H1 (cell line): ENCODE data around the gene ARHGAP6. TPM values are rescaled to one million over a fixed set of nuclear protein-coding genes. Genes with fewer than 3 reads are reported as not detected.

Experiments used
- CTCF ChIA-PET: fragments of 300-600 bp; sonication (Branson Sonifier 250); formaldehyde crosslinking; loops from one replicate; lab custom pipeline; 2021; ENCODE audit not compliant: partially characterized antibody; lab: Charles Lee
- POLR2A ChIA-PET: fragments of 300-600 bp; sonication (Branson Sonifier 250); formaldehyde crosslinking; loops from one replicate; lab custom pipeline; 2021; ENCODE audit warnings: inconsistent platforms; ENCODE audit not compliant: partially characterized antibody; lab: Charles Lee
- DNase-seq, 2 experiments: peaks; one replicate each; pipeline versions ENCODE4 v3.0.0 to v3.0.0-alpha.2; 2010 to 2022; ENCODE audit warnings: low spot score in 2 of 2, low read depth in 1 of 2, mixed read lengths in 1 of 2
- FAIRE-seq: peaks from 2 replicates; lab custom pipeline; 2011; peaks lifted over from hg19 to GRCh38; lab: Jason Lieb, UNC
- H2AFZ ChIP-seq: 2 replicates; pipeline ENCODE4 v1.8.1; 2012; ENCODE audit warnings: low read length, inconsistent platforms
- H2AK5ac ChIP-seq: 2 replicates; pipeline ENCODE4 v1.6.1; 2013; ENCODE audit warnings: low read depth, low read length
- H2BK120ac ChIP-seq: replicated peaks from 2 replicates; pipeline ENCODE3; 2013; ENCODE audit warnings: low read depth, low read length, inconsistent platforms
- H2BK12ac ChIP-seq: 2 replicates; pipeline ENCODE4 v1.6.1; 2013; ENCODE audit warnings: low read depth, low read length
- H2BK15ac ChIP-seq: 2 replicates; pipeline ENCODE4 v1.6.1; 2013; ENCODE audit warnings: low read length
- H2BK20ac ChIP-seq: 2 replicates; pipeline ENCODE4 v1.6.1; 2013; ENCODE audit warnings: low read length
- H2BK5ac ChIP-seq: 2 replicates; pipeline ENCODE4 v1.6.1; 2013; ENCODE audit warnings: low read depth, low read length
- H3K14ac ChIP-seq: 2 replicates; pipeline ENCODE4 v1.6.1; 2013; ENCODE audit warnings: inconsistent platforms; ENCODE audit not compliant: insufficient read length
- H3K18ac ChIP-seq: 2 replicates; pipeline ENCODE4 v1.6.1; 2013; ENCODE audit warnings: low read length; ENCODE audit errors: extremely low read depth
- H3K23ac ChIP-seq: 2 replicates; pipeline ENCODE4 v1.6.1; 2013; ENCODE audit warnings: inconsistent platforms; ENCODE audit not compliant: insufficient read length
- H3K23me2 ChIP-seq: 2 replicates; pipeline ENCODE4 v1.6.1; 2013; ENCODE audit warnings: low read depth, low read length
- H3K27ac ChIP-seq: 2 replicates; pipeline ENCODE4 v1.6.1; 2011; ENCODE audit warnings: low read depth, low read length, inconsistent platforms
- H3K27me3 ChIP-seq, 4 experiments: replicated peaks in 1 of 4; 1 replicate in 1 of 4; 2 replicates in 3 of 4; pipeline versions ENCODE4 v1.6.1 to v1.8.1; 2011 to 2013; ENCODE audit warnings: low read length in 3 of 4, mild to moderate bottlenecking in 3 of 4, inconsistent platforms in 2 of 4, mixed read lengths in 2 of 4, moderate library complexity in 1 of 4; ENCODE audit not compliant: control insufficient read depth in 3 of 4, insufficient read depth in 3 of 4; ENCODE audit errors: extremely low read depth in 1 of 4
- H3K36me3 ChIP-seq, 4 experiments: 2 replicates each; pipeline versions ENCODE4 v1.6.1 to v1.8.1; 2011 to 2013; ENCODE audit warnings: mild to moderate bottlenecking in 4 of 4, low read length in 3 of 4, moderate library complexity in 2 of 4, control low read depth in 1 of 4, inconsistent platforms in 1 of 4; ENCODE audit not compliant: insufficient read depth in 4 of 4, control insufficient read depth in 2 of 4
- H3K4ac ChIP-seq: replicated peaks from 2 replicates; pipeline ENCODE3; 2013; ENCODE audit warnings: low read length, low read depth, mixed read lengths, inconsistent platforms; ENCODE audit not compliant: insufficient read length
- H3K4me1 ChIP-seq, 4 experiments: replicated peaks in 1 of 4; 1 replicate in 1 of 4; 2 replicates in 3 of 4; pipeline versions ENCODE4 v1.6.1 to v1.8.1; 2011 to 2013; ENCODE audit warnings: low read length in 3 of 4, inconsistent platforms in 2 of 4, mixed read lengths in 1 of 4; ENCODE audit not compliant: insufficient read depth in 4 of 4, control insufficient read depth in 3 of 4
- H3K4me2 ChIP-seq, 2 experiments: 2 replicates each; pipeline versions ENCODE4 v1.6.1 to v1.8.1; 2011 to 2013; ENCODE audit warnings: low read depth in 2 of 2, low read length in 2 of 2, control low read depth in 1 of 2, inconsistent platforms in 1 of 2, mild to moderate bottlenecking in 1 of 2; ENCODE audit not compliant: insufficient read depth in 1 of 2
- H3K4me3 ChIP-seq, 4 experiments: fragments of 200-600, 300-600 bp in 1 of 4; sonication (generic), shearing (Covaris generic), sonication (Bioruptor Twin) in 1 of 4; 2 replicates each; pipeline versions ENCODE4 v1.5.1 to v1.8.1; 2011 to 2016; ENCODE audit warnings: low read length in 4 of 4, low read depth in 3 of 4, control low read depth in 2 of 4, inconsistent platforms in 2 of 4, mild to moderate bottlenecking in 2 of 4, mixed read lengths in 1 of 4, moderate library complexity in 1 of 4; ENCODE audit not compliant: insufficient read depth in 2 of 4; ENCODE audit errors: extremely low read depth in 1 of 4
- H3K56ac ChIP-seq: replicated peaks from 2 replicates; pipeline ENCODE3; 2013; ENCODE audit warnings: low read depth, mild to moderate bottlenecking, mixed read lengths, low read length, inconsistent platforms; ENCODE audit not compliant: insufficient read length
- H3K79me1 ChIP-seq: 2 replicates; pipeline ENCODE4 v1.6.1; 2013; ENCODE audit warnings: low read depth, low read length, control low read depth
- H3K79me2 ChIP-seq, 2 experiments: 2 replicates each; pipeline versions ENCODE4 v1.6.1 to v1.8.1; 2012 to 2013; ENCODE audit warnings: low read length in 2 of 2, mild to moderate bottlenecking in 2 of 2, inconsistent platforms in 1 of 2; ENCODE audit not compliant: insufficient read depth in 2 of 2, control insufficient read depth in 1 of 2
- H3K9ac ChIP-seq, 4 experiments: replicated peaks in 1 of 4; 1 replicate in 1 of 4; 2 replicates in 3 of 4; pipeline versions ENCODE4 v1.6.1 to v1.8.1; 2011 to 2013; ENCODE audit warnings: low read depth in 3 of 4, low read length in 3 of 4, control low read depth in 2 of 4, mild to moderate bottlenecking in 2 of 4, moderate library complexity in 2 of 4, inconsistent platforms in 1 of 4; ENCODE audit errors: extremely low read depth in 1 of 4
- H3K9me3 ChIP-seq, 2 experiments: 2 replicates each; pipeline versions ENCODE4 v1.6.1 to v1.8.1; 2012 to 2013; ENCODE audit warnings: mild to moderate bottlenecking in 2 of 2, moderate library complexity in 2 of 2, control low read depth in 1 of 2, inconsistent platforms in 1 of 2, low read depth in 1 of 2, low read length in 1 of 2, mixed read lengths in 1 of 2; ENCODE audit not compliant: insufficient read depth in 2 of 2
- H4K20me1 ChIP-seq, 2 experiments: replicated peaks in 1 of 2; 2 replicates each; pipeline versions ENCODE3 to v1.8.1; 2011 to 2013; ENCODE audit warnings: inconsistent platforms in 2 of 2, low read length in 2 of 2, mild to moderate bottlenecking in 1 of 2; ENCODE audit not compliant: insufficient read depth in 2 of 2, control insufficient read depth in 1 of 2
- H4K5ac ChIP-seq: 2 replicates; pipeline ENCODE4 v1.6.1; 2013; ENCODE audit warnings: low read length, low read depth, mixed read lengths, inconsistent platforms; ENCODE audit not compliant: insufficient read length
- H4K8ac ChIP-seq: 2 replicates; pipeline ENCODE4 v1.8.0; 2013; ENCODE audit warnings: mild to moderate bottlenecking, moderate library complexity, low read length, inconsistent platforms; ENCODE audit not compliant: insufficient read depth; ENCODE audit errors: extremely low read depth
- H4K91ac ChIP-seq: replicated peaks from 2 replicates; pipeline ENCODE3; 2013; ENCODE audit warnings: low read length, mixed read lengths, inconsistent platforms; ENCODE audit not compliant: insufficient read length
- ATF2 ChIP-seq: IDR thresholded peaks from 2 replicates; pipeline ENCODE4 v1.6.1; 2012; ENCODE audit warnings: low read length, inconsistent platforms
- ATF3 ChIP-seq: IDR thresholded peaks from 2 replicates; pipeline ENCODE4 v1.6.1; 2011; ENCODE audit warnings: low read depth, mild to moderate bottlenecking, low read length; ENCODE audit not compliant: insufficient read depth
- CREB1 ChIP-seq: IDR thresholded peaks from 2 replicates; pipeline ENCODE4 v1.6.1; 2012; ENCODE audit warnings: inconsistent platforms
- EP300 ChIP-seq, 2 experiments: IDR thresholded peaks; 1 replicate in 1 of 2; 2 replicates in 1 of 2; pipeline ENCODE4 v1.6.1; 2011 to 2012; ENCODE audit warnings: low read depth in 2 of 2, low read length in 2 of 2, mild to moderate bottlenecking in 2 of 2, borderline replicate concordance in 1 of 2, inconsistent platforms in 1 of 2, moderate library complexity in 1 of 2
- KDM4A ChIP-seq: IDR thresholded peaks from one replicate; pipeline ENCODE4 v1.7.1; 2012; ENCODE audit warnings: low read depth, mild to moderate bottlenecking, moderate library complexity, low read length, inconsistent platforms; ENCODE audit not compliant: severe bottlenecking
- MAX ChIP-seq: IDR thresholded peaks from 2 replicates; pipeline ENCODE4 v1.6.1; 2012; ENCODE audit warnings: inconsistent platforms
- POLR2AphosphoS5 ChIP-seq: IDR thresholded peaks from 2 replicates; pipeline ENCODE4 v1.6.1; 2011; ENCODE audit warnings: low read depth, low read length
- POU5F1 ChIP-seq: IDR thresholded peaks from 2 replicates; pipeline ENCODE4 v1.6.1; 2011; ENCODE audit warnings: low read depth, mild to moderate bottlenecking, low read length, moderate library complexity
- RAD21 ChIP-seq, 2 experiments: IDR thresholded peaks in 1 of 2; conservative IDR thresholded peaks in 1 of 2; 2 replicates each; pipeline ENCODE4 v1.6.1; 2011; ENCODE audit warnings: low read depth in 2 of 2, low read length in 2 of 2, improper control_type of control experiment in 1 of 2, inconsistent platforms in 1 of 2, mild to moderate bottlenecking in 1 of 2, moderate library complexity in 1 of 2
- TBP ChIP-seq: IDR thresholded peaks from 2 replicates; pipeline ENCODE4 v1.6.1; 2011; ENCODE audit warnings: low read depth, low read length, improper control_type of control experiment
- TEAD4 ChIP-seq: IDR thresholded peaks from 2 replicates; pipeline ENCODE4 v1.6.1; 2012; ENCODE audit warnings: low read depth, low read length, inconsistent platforms, mixed read lengths
- WGBS, 2 experiments: shearing (Covaris generic) in 1 of 2; methylation state at CpG; one replicate each; pipeline versions ENCODE4 v1.1.6 to v1.1.7; 2013 to 2015; ENCODE audit warnings: low lambda C conversion rate in 2 of 2, mixed read lengths in 2 of 2, inconsistent platforms in 1 of 2, low coverage in 1 of 2, missing lambda C conversion rate in 1 of 2; ENCODE audit not compliant: insufficient replicate concordance in 2 of 2, insufficient coverage in 1 of 2, insufficient read length in 1 of 2; ENCODE audit errors: extremely low coverage in 1 of 2, missing lambda C conversion rate in 1 of 2; 5-methylcytosine and 5-hydroxymethylcytosine counted together
- polyA plus RNA-seq, 7 experiments: library from polyadenylated mRNA; depleted of rRNA in 3 of 7; stranded (reverse) in 5 of 7; unstranded in 2 of 7; fragments of >200 nt in 5 of 7; fragments of 200-250 nt in 2 of 7; gene quantifications; 1 replicate in 5 of 7; 2 replicates in 1 of 7; 4 replicates in 1 of 7; pipeline versions ENCODE4 v1.2.1 to v1.2.3, GENCODE V29; 2011 to 2013; ENCODE audit warnings: missing spikeins in 2 of 7, mixed read lengths in 2 of 7
- total RNA-seq: library from RNA; stranded (reverse); fragmentation: NEBNext Ultra II Directional; extraction: Animal tissue kit (Norgen Biotek cat#: 25700); gene quantifications from 2 replicates; pipeline ENCODE4 v1.2.1, GENCODE V29; 2021

ARHGAP6 gene
- total and polyA plus RNA-seq, 2 of the 8 experiments (the other 6 are each of a cell fraction or from before 2014, with no cell fraction given), result 0.35 to 0.82 TPM

- H2AK5ac ChIP-seq, result no peak overlapping the region
- H4K91ac ChIP-seq, result no peak overlapping the region
- H3K4me3 ChIP-seq, result no peak overlapping the region
- H2BK5ac ChIP-seq, result no peak overlapping the region
- no peak overlapping the region for H3K56ac ChIP-seq
- no peak overlapping the region for H4K5ac ChIP-seq
- no peaks in the 10 kb centered on the region for H3K27me3 ChIP-seq
- H3K4ac ChIP-seq, result no peak overlapping the region
- FAIRE-seq (no peak), DNase-seq (peak in 1 of 2 experiments; percentile 41)
- H4K8ac ChIP-seq, result no peak overlapping the region
- no peaks in the 10 kb centered on the region for H3K9me3 ChIP-seq
- H3K14ac ChIP-seq, result no peak overlapping the region
- no peaks in the 10 kb centered on the region; a peak in 1 of 7 replicates for H3K4me1 ChIP-seq
- CTCF ChIA-PET, result no interaction called here
- H3K23me2 ChIP-seq, result no peaks in the 10 kb centered on the region
- WGBS, 2 experiments, result 96% methylated on average over 5 of the region's 11 CpGs; no CpG with 5 or more reads in 1 of the 2 experiments
- no peak overlapping the region for H2BK120ac ChIP-seq
- no peaks in the 10 kb centered on the region for H3K36me3 ChIP-seq
- H3K27ac ChIP-seq, result no peak overlapping the region
- H3K18ac ChIP-seq, result no peak overlapping the region
- H4K20me1 ChIP-seq, result no peaks in the 10 kb centered on the region
- no peak overlapping the region for H2BK15ac ChIP-seq
- H3K79me1 ChIP-seq, result no peaks in the 10 kb centered on the region
- H2AFZ ChIP-seq, result no peak overlapping the region
- POLR2A ChIA-PET, result no interaction called here
- H2BK20ac ChIP-seq, result no peak overlapping the region
- no peak overlapping the region for H2BK12ac ChIP-seq
- no peak overlapping the region for H3K4me2 ChIP-seq
- H3K9ac ChIP-seq, result no peak overlapping the region
- no peaks in the 10 kb centered on the region for H3K79me2 ChIP-seq
- no peak overlapping the region for H3K23ac ChIP-seq
- TF ChIP-seq RAD21 (IDR thresholded peaks at IDR 0.05 in 1 of 2, conservative IDR thresholded peaks at IDR 0.05 in 1 of 2; ENCODE audit: low read depth in 2 of 2, low read length in 2 of 2) (no peak), CREB1 (no peak), EP300 (IDR thresholded peaks at IDR 0.05; ENCODE audit: borderline replicate concordance in 1 of 2, low read depth in 2 of 2, low read length in 2 of 2) (no peak), TEAD4 (no peak), KDM4A (no peak), ATF2 (no peak), POU5F1 (no peak), TBP (no peak), POLR2AphosphoS5 (no peak), MAX (no peak), ATF3 (no peak)
These were observed 453.0 kb downstream of the ARHGAP6 start for GRCh38 chrX:11212741-11213140.
